ENCODE measurements around the gene TOP3A. TPM values are rescaled to one million over a fixed set of nuclear protein-coding genes. Genes with fewer than 3 reads are reported as not detected.
A peak's percentile ranks its signal among the peaks of the same experiment; 100 is the strongest.

The TOP3A gene
- total RNA-seq, 2 donors from 2014 or later, result 12.3 to 18.1 TPM

DNA sequence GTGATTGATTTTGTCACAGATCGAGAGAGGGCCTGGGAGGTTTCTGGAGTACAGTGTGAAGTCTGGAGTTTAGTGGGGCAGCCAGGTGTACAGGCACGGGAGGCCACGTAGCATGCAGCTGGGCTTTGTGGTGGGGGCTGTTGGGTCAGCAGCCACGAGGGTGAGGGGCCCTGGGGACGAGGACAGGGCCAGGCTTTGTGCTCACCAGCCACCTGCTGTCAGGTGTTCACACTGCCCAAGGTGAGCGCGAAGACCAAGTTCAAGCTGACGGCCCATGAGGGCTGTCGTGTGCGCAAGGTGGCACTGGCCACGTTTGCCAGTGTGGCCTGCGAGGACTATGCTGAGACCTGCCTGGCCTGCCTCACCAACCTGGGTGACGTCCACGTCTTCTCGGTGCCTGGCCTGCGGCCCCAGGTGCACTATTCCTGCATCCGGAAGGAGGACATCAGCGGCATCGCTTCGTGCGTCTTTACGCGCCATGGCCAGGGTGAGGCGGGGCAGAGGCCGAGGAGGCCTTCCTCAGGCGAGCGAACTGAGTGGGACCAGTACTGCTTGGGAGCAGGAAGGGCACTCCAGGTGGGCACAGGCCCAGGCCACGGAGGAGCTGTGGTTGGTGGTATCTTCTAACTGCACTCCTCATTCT is 73.4 kb downstream of the TOP3A start:
- DNase-seq (no peak), ATAC-seq (no peak)
- intact Hi-C loops (cut with DNase I), result no loop called here

DNA sequence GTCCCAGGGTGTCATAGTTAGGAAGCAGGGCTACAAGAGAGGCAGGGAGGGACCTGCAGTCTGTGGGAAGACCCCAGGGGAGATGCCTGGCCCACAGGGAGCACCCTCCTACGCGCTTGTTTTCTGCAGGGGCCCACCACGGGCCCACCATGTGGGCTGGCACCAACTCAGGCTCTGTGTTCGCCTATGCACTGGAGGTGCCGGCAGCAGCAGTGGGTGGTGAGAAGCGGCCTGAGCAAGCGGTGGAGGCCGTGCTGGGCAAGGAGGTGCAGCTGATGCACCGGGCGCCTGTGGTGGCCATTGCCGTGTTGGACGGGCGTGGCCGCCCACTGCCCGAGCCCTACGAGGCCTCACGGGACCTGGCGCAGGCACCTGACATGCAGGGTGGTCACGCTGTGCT is 74.3 kb downstream of the TOP3A start:
- intact Hi-C loops (cut with DNase I), result no loop called here
- DNase-seq (no peak), ATAC-seq (no peak)

DNA sequence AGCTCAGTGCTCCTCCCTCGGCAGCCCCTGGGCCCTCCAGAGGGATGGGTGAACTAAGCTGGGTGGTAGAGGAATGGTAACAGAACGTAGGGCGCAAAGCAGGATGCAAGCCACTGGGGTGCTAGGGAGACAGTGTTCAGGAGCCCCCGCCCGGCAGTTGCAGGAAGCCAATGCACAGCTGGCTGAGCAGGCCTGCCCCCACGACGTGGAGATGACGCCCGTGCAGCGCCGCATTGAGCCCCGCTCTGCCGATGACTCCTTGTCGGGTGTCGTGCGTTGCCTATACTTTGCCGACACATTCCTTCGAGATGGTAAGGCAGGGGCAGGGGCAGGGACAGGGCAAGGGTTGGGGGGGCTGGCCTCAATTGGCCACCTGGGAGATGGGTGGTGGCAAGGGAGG is 76.5 kb downstream of the TOP3A start:
- no peak for ATAC-seq
- intact Hi-C loops (cut with DNase I), result no loop called here
- DNase-seq, result no peak

DNA sequence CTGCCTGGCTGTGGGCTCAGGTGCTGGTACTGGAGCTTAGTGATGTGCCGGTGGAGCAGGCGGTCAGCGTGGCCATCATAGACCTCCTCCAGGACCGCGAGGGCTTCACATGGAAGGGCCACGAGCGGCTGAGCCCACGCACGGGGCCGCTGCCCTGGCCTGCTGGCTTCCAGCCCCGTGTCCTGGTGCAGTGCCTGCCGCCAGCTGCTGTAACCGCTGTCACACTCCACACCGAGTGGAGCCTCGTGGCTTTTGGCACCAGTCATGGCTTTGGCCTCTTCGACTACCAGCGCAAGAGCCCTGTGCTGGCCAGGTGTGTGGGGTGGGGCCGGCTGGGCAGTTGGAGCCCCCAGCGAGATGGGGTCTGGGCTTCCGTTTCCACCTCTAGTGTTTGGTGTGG is 77.3 kb downstream of the TOP3A start:
- DNase-seq (no peak), ATAC-seq (no peak)
- intact Hi-C loops (cut with DNase I), result no loop called here

DNA sequence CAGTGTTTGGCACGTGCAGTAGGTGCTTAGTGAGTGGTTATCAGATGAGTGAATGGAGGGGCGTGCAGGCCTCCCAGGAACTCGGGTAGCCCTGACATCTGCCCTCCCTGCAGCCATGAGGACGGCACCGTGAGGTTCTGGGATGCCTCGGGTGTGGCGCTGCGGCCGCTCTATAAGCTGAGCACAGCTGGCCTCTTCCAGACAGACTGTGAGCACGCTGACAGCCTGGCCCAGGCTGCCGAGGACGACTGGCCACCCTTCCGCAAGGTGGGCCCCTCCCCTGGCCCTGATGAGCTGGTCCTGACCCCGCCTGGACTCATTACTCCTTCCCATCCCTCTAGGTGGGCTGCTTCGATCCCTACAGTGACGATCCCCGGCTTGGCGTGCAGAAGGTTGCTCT is 78.3 kb downstream of the TOP3A start:
- DNase-seq (no peak), ATAC-seq (no peak)
- intact Hi-C loops (cut with DNase I), result no loop called here

DNA sequence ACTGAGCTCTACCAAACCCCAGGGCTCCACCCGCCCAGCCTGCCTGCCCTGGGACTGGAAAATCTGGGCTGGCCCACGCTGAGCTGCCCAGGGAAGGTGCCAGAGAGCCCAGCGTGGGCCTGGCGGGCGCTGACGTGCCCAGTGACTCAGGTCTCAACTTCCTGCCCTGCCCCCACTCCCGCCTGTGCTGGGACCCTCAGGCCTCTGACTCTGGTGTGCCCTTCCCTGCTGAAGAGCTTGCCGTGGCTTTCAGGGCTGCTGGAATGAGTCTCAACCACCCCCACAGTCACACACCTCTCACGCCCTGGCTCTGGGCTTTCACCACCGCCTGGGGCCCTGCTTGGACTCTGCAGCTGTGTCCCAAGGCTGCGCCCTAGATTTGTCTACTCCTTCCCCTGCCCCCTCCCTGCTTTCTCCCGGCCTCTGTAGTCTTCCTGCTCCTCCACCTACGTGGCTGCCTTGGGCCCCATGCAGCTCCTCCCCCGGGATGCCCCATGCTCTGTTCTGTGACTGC is 79.0 kb downstream of the TOP3A start:
- intact Hi-C loops (cut with DNase I), result no loop called here
- ATAC-seq (peak; percentile 21 to 39), DNase-seq (no peak)

DNA sequence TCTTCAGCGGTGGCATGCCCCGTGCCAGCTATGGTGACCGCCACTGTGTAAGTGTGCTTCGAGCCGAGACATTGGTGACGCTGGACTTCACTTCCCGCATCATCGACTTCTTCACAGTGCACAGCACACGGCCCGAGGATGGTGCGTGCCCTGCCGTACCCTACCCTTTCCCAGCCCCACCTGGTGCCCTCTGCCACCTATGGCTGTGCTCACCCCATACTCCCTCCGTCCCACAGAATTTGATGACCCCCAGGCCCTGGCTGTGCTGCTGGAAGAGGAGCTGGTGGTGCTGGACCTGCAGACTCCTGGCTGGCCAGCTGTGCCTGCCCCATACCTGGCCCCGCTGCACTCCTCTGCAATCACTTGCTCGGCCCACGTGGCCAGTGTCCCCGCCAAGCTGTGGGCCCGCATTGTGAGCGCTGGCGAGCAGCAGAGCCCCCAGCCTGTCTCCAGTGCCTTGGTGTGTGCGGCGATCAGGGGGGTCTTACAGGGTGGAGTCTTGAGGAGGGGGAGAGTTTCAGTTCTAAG is 79.9 kb downstream of the TOP3A start:
- ATAC-seq (no peak), DNase-seq (no peak)
- intact Hi-C loops (cut with DNase I), result no loop called here

DNA sequence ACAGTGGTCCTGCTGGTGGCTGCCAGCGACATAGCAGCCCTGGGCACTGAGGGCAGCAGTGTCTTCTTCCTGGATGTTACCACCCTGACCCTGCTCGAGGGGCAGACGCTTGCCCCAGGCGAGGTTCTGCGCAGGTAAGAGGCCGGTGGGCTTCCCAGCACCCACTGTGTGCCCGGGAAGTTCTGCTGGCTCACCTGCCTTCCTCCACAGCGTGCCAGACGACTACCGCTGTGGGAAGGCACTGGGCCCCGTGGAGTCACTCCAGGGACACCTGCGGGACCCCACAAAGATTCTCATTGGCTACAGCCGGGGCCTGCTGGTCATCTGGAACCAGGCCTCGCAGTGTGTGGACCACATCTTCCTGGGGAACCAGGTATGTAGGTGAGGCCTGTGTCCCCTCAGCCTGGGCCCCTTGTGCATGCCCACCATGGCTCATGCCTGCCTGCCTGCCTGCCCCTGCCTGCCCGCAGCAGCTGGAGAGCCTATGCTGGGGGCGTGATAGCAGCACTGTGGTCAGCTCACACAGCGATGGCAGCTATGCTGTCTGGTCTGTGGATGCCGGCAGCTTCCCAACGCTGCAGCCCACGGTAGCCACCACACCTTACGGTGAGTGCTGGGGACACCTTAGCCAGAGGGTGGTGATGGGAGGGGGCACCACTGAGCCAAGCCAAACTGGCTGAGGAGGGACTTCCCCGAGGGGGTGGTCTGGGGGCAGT is 80.8 kb downstream of the TOP3A start:
- intact Hi-C loops (cut with DNase I), result no loop called here
- ATAC-seq (no peak), DNase-seq (no peak)

DNA sequence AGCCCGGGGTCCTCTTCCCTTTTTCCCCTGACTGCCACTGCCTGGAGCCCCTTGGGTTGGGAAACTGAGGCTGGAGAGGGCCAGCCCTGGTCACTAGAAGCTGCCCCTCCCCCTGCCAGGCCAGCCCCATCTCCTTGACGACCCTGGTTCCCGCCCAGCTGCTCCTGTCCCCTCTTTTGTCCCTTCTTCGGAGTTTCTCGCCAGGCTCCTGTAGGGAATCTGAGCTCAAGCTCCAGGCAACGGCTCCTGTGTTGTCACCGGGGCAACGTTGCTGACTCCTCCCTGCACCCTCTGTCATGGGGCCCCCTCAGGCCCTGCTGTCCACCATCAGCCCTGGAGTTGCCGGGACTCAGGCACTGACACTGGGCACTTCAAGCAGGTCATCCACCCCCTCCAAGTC is 83.6 kb downstream of the TOP3A start:
- intact Hi-C loops (cut with DNase I), result no loop called here
- ATAC-seq (no peak), DNase-seq (no peak)

DNA sequence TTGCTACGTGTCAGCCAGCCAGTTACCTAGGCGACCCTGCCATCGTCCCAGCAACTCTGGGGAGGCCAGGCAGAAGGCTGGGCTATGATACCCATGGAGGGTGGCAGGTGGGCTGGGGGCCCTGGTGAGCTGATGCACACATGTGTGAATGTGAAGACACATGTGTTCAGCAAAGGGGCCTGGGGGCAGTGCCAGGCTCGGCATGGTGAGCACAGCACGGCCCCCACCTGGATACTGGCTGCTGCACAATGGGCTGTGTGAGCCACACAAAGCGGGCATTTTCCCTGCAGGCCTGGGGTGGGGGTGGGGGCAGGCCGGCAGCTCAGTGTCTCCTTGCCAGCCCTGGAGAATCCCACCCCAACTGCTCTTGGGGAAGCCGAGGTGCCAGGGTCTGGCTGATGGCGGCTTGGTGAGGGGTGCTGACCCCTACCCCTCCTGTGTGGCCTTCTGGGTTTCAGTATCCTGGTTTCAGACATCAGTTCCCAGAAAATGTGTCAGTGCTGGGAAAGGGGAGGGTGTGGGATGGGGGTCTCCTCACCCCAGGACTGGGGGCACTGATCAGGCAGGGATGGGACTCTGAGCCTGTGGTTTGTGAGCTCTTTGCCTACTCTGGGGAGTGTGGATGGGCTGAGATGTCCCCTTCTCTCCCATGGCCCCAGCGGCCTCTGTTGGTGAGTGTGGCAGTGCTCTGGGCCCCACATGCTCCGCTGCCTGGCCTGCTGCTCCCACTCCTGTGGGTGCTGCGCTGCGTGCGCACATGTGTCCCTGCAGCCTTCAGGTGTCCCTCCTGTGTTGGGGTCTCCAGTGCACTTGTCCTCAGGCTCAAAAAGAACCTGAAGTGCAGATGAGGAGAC is 84.3 kb downstream of the TOP3A start:
- DNase-seq, result no peak

DNA sequence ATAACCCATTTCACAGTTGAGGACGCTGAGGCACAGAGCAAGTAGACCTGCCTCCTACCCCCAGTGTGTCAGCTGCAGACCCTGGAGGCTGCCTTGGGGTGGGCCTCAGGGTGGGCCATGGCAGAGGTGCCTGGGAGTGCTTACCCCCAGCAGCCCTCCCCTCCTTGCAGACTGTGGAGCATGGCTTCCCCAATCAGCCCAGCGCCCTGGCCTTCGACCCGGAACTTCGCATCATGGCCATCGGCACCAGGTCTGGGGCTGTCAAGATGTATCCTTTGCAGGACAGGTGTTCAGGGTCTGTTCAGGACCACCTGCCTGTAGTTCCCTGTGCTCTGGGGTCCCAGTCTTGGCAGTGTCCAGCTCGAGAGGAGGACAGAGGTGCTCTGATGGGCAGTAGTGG is 85.0 kb downstream of the TOP3A start:
- intact Hi-C loops (cut with DNase I), result loop anchor here in 1 of 2 donors (10.0 kb wide), 1 partner anchor 85 kb away; the partner anchor contains the start of genes SMCR8 and TOP3A
- no peak for DNase-seq

More for the DNA sequence above, 84.3 kb downstream of the TOP3A start:
- ATAC-seq, result no peak
- intact Hi-C loops (cut with DNase I), result no loop called here

DNA sequence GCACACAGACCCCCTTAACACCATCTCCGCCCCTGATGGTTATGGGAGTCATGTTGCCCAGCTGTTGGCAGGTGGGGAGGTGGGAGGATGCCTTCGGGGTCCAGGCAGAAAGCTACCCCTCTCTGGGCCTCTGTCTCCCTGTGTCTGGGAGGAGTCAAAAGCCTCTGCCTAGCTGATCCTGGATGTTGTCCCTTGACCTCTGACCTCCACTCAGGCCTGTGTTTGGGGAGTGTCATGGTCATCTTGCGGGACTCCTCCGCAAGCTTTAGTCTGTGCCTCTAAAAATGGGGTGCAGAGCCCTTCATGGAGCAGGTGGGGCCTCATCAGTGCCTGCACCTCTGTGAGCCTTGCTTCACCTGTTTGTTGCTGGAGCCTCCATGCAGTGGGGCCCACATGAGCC is 85.5 kb downstream of the TOP3A start:
- no peak for DNase-seq
- no peak for ATAC-seq
- intact Hi-C loops (cut with DNase I), result loop anchor here in 1 of 2 donors (10.0 kb wide), 1 partner anchor 86 kb away; the partner anchor contains the start of genes SMCR8 and TOP3A

More for the DNA sequence above, 85.0 kb downstream of the TOP3A start:
- ATAC-seq, result no peak

DNA sequence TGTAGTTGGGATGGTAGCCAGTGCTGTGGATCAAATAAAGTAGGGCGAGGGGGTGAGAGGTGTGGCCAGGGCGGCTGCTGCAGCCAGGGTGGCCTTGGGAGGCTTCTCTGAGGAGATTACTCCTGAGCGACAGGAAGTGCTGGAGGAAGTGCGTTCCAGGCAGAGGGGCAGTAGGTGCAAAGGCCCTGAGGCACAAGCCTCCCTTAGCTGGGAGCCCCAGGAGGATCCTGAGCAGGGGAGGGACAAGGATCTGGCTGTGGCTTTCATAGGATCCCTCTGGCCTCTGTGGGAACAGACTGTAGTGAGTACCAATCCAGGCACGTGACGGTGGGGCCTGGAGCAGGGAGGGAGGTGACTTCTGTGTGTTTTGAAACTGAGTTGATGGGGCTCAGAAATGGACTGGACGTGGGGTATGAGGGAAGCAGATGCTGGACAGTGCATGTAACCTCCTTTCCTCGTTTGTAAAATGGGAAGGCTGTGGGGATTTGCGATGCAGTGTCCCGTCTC is 86.6 kb downstream of the TOP3A start:
- no peak for DNase-seq
- ATAC-seq, result no peak
- intact Hi-C loops (cut with DNase I), result loop anchor here in 1 of 2 donors (10.0 kb wide), 1 partner anchor 87 kb away; the partner anchor contains the start of genes SMCR8 and TOP3A

DNA sequence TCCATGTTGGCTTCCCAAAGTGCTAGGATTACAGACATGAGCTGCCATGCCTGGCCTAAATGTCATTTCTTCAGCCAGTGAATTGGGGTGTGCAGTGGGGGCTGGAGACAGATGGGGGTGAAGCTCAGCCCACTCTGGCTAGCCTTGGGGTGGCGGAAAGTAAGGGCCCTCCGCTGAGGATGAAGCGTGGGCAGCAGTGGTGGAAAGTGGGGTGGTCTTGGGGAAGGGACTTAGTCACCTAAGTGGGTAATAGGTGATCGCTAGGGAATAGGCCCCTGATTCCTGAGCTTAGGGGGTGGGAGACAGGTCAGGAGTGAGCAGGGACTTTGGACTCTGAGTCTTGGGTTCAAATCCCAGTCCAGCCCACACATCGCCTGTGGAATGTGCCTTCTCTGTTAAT is 87.2 kb downstream of the TOP3A start:
- intact Hi-C loops (cut with DNase I), result loop anchor here in 1 of 2 donors (10.0 kb wide), 1 partner anchor 87 kb away; the partner anchor contains the start of genes SMCR8 and TOP3A
- no peak for DNase-seq
- no peak for ATAC-seq

DNA sequence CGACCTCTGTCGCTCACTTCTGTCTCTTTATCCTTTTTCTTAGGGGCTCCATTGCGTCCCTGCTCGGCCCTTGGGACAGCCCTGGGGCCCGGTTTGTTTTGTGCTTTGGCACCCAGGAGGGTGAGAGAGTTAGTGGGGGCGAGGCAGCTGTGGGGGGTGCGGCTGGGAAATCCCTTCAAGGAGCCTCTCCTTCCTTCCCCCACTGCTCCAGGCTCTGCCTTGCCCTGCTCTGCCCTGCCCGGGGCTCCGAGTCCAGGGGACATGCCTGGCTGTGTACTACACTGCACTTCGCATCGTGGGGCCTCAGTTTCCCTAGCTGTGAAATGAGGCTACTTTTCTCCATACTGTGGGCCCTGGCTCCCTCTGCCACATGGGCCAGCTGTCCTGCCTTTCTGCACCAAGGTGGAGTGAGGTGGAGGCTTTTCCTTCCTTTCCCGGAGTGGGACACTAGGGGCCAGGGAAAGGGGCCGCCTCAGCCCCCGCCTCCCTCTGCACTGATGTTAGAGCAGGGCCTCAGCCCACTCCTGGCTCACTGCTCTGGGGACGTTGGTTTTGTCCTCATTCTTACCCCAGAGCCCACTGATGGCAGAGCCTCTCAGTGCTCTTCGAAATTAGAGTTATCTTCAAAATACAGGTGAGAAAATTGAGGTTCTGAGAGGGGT is 88.4 kb downstream of the TOP3A start:
- intact Hi-C loops (cut with DNase I), result loop anchor here in 1 of 2 donors (10.0 kb wide), 1 partner anchor 88 kb away; the partner anchor contains the start of genes SMCR8 and TOP3A
- ATAC-seq (no peak), DNase-seq (no peak)

DNA sequence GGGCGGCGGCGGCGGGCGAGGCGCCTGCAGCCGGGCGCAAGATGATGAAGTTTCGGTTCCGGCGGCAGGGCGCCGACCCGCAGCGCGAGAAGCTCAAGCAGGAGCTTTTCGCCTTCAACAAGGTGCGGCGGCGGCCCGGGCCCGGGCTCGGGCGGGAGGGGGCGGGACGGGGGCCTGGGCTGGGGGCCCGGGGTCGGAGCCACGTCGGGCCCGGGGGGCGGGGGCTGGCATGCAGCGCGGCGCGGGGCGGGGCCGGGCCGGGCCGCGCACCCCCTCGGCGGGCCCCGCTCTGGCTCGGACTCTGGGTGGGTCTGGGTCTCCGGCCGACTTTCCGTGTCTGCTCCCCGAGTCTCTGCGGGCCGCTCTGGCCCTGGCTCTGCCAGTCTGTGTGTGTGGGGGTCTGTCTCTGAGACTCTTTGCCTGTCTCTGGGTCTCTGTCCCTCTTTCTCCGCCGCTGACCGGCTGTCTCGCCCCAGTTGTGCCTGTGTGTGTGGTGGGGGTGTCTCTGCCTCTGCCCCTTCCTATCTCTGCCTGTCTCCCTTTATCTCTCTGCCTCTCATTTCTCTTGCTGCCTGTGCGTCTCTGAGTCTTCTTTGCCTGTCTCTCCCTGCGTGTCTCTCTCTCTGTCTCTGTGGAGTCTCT is 89.0 kb downstream of the TOP3A start:
- intact Hi-C loops (cut with DNase I), result loop anchor here in 1 of 2 donors (10.0 kb wide), 1 partner anchor 89 kb away; the partner anchor contains the start of genes SMCR8 and TOP3A
- ATAC-seq, result peak; percentile 7 to 21
- DNase-seq, result no peak

DNA sequence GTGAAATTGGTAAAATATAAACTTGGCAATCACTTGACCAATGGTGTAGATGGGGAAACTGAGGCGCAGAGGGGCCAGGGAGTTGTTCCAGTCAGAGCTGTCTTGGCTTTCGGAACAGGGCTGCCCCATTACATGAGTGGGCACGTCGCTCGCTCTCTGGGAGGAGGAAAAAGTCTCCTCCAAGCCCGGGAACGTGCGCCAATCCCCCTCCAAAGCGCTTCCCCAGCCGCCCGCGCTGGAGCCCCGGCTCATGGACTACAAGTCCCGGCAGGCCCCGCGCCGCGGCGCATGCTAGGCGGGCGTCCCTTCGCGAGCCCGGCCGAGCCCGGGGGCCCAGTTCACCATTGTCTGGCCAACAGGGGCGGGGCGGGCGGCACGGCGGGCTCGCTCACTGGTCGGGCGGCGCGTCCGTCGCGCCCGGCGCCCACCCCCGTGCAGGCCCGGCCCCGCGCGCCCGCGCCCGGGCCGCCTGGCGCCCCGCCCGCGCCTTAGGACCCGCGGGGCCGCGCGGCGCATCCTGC is 89.6 kb downstream of the TOP3A start, which contains the start of gene LLGL1:
LLGL1 (plus strand) TSS at position 515 of the 521 bp plus-strand sequence. CDS start 48 bp downstream, outside the sequence.
- peak; percentile 97 to 98 for ATAC-seq
- peak; percentile 98 for DNase-seq
- intact Hi-C loops (cut with DNase I), result loop anchor here in 1 of 2 donors (10.0 kb wide), 1 partner anchor 90 kb away; the partner anchor contains the start of genes SMCR8 and TOP3A

Data from left cardiac atrium (tissue), 4 donors.